HepG2 (cell line): ENCODE data around the gene PIGZ. TPM values are rescaled to one million over a fixed set of nuclear protein-coding genes. Genes with fewer than 3 reads are reported as not detected.

Experiments used
- ETV5 ChIP-seq: IDR thresholded peaks from 2 replicates; pipeline ENCODE4 v1.6.1; 2018; ENCODE audit warnings: missing biosample characterization, missing genetic modification reagents, inconsistent platforms, borderline replicate concordance
- KAT7 ChIP-seq: IDR thresholded peaks from 2 replicates; pipeline ENCODE4 v1.6.1; 2018; ENCODE audit warnings: borderline replicate concordance, missing compliant biosample characterization
- KDM1A ChIP-seq: IDR thresholded peaks from 2 replicates; pipeline ENCODE4 v1.6.1; 2016; ENCODE audit warnings: missing compliant biosample characterization
- MED1 ChIP-seq: sonication (generic); formaldehyde crosslinking; IDR thresholded peaks from 2 replicates; pipeline ENCODE4 v1.4.0; 2020; ENCODE audit warnings: missing genetic modification reagents
- NFKB2 ChIP-seq: sonication (generic); formaldehyde crosslinking; IDR thresholded peaks from 2 replicates; pipeline ENCODE4 v1.4.0; 2020; ENCODE audit warnings: missing genetic modification reagents, borderline replicate concordance
- NPAS2 ChIP-seq: sonication (generic); formaldehyde crosslinking; IDR thresholded peaks from 2 replicates; pipeline ENCODE4 v1.8.0; 2022; ENCODE audit warnings: mild to moderate bottlenecking, missing genetic modification reagents, borderline replicate concordance
- PHF21A ChIP-seq: sonication (generic); formaldehyde crosslinking; IDR thresholded peaks from 2 replicates; pipeline ENCODE4 v1.5.0; 2020; ENCODE audit warnings: mild to moderate bottlenecking, missing genetic modification reagents
- POLR2AphosphoS5 ChIP-seq: IDR thresholded peaks from 2 replicates; pipeline ENCODE4 v1.6.1; 2012; ENCODE audit warnings: low read depth, low read length
- POLR2G ChIP-seq: fragments of 200-400 bp; formaldehyde crosslinking; IDR thresholded peaks from 2 replicates; pipeline ENCODE4 v1.6.1; 2018; ENCODE audit warnings: mild to moderate bottlenecking, low read depth, low read length, moderate library complexity
- PTBP1 ChIP-seq: fragments of 200-400 bp; formaldehyde crosslinking; IDR thresholded peaks from 2 replicates; pipeline ENCODE4 v1.6.1; 2018; ENCODE audit warnings: low read length, low read depth; ENCODE audit not compliant: poor library complexity, severe bottlenecking
- RFXAP ChIP-seq: sonication (generic); formaldehyde crosslinking; IDR thresholded peaks from 2 replicates; pipeline ENCODE4 v1.4.0; 2020; ENCODE audit warnings: missing genetic modification reagents, borderline replicate concordance
- SALL1 ChIP-seq: sonication (generic); formaldehyde crosslinking; IDR thresholded peaks from 2 replicates; pipeline ENCODE4 v1.8.0; 2022; ENCODE audit warnings: mild to moderate bottlenecking, missing genetic modification reagents
- SMAD1 ChIP-seq: sonication (generic); formaldehyde crosslinking; IDR thresholded peaks from 2 replicates; pipeline ENCODE4 v1.4.0; 2020; ENCODE audit warnings: missing genetic modification reagents, low read depth, mild to moderate bottlenecking, borderline replicate concordance
- SNAI1 ChIP-seq: sonication (generic); formaldehyde crosslinking; IDR thresholded peaks from 2 replicates; pipeline ENCODE4 v1.5.0; 2020; ENCODE audit warnings: mild to moderate bottlenecking, missing genetic modification reagents, borderline replicate concordance
- SNAPC2 ChIP-seq: sonication (generic); formaldehyde crosslinking; IDR thresholded peaks from 2 replicates; pipeline ENCODE4 v1.8.1; 2022; ENCODE audit warnings: mild to moderate bottlenecking, missing genetic modification reagents
- ZBTB7B ChIP-seq: sonication (generic); formaldehyde crosslinking; IDR thresholded peaks from 2 replicates; pipeline ENCODE4 v1.4.0; 2020; ENCODE audit warnings: missing genetic modification reagents
- ZNF224 ChIP-seq: sonication (generic); formaldehyde crosslinking; IDR thresholded peaks from 2 replicates; pipeline ENCODE4 v1.5.0; 2020; ENCODE audit warnings: mild to moderate bottlenecking, missing genetic modification reagents
- ZNF407 ChIP-seq: sonication (generic); formaldehyde crosslinking; IDR thresholded peaks from one replicate; pipeline ENCODE4 v1.5.1; 2020; ENCODE audit warnings: mild to moderate bottlenecking, missing genetic modification reagents; ENCODE audit errors: not compliant biosample characterization
- ZNF598 ChIP-seq: sonication (generic); formaldehyde crosslinking; IDR thresholded peaks from 2 replicates; pipeline ENCODE4 v1.5.1; 2020; ENCODE audit warnings: mild to moderate bottlenecking, missing genetic modification reagents, borderline replicate concordance
- ZNF652 ChIP-seq: IDR thresholded peaks from 2 replicates; pipeline ENCODE4 v1.6.1; 2016; ENCODE audit warnings: low read depth, borderline replicate concordance
- ZNF660 ChIP-seq: sonication (generic); formaldehyde crosslinking; IDR thresholded peaks from 2 replicates; pipeline ENCODE4 v1.5.1; 2020; ENCODE audit warnings: mild to moderate bottlenecking, low read depth, missing genetic modification reagents, borderline replicate concordance
- ZNF670 ChIP-seq: sonication (generic); formaldehyde crosslinking; IDR thresholded peaks from 2 replicates; pipeline ENCODE4 v1.8.0; 2022; ENCODE audit warnings: mild to moderate bottlenecking, missing genetic modification reagents, borderline replicate concordance
- polyA plus RNA-seq, 8 experiments: library from polyadenylated mRNA; depleted of rRNA in 3 of 8; stranded (reverse) in 7 of 8; unstranded in 1 of 8; fragments of >200 nt; fragmentation: Illumina TruSeq in 4 of 8; extraction: Trizol in 4 of 8; gene quantifications; 2 replicates each; pipeline versions ENCODE4 v1.2.1 to v1.2.3, GENCODE V29; 2011 to 2016; ENCODE audit warnings: low read depth in 4 of 8, missing spikeins in 1 of 8, mixed read lengths in 1 of 8; ENCODE audit not compliant: insufficient read depth in 1 of 8
- total RNA-seq, 5 experiments: library from RNA; depleted of rRNA; stranded (reverse); fragments of >200 nt; fragmentation: Illumina TruSeq; extraction: Trizol; gene quantifications; 2 replicates each; pipeline ENCODE4 v1.2.3, GENCODE V29; 2016; ENCODE audit warnings: low read depth in 1 of 5

Gene PIGZ
- total and polyA plus RNA-seq, 2 of the 13 experiments (the other 11 are each of a cell fraction or from before 2014, with no cell fraction given), result 4.7 to 60.5 TPM

GRCh38 chr3:196967412-196968232 lies 1.0 kb downstream of the PIGZ start (continued):
- TF ChIP-seq ZNF660 (CRISPR knock-in tag) (no peak), POLR2G (peak; percentile 31; the same call in 1 of the 2 replicates), ZBTB7B (no peak), KAT7 (CRISPR knock-in tag) (0 out of 2 replicates have a peak, but pooled peaks have one; percentile 8), ZNF652 (0 out of 2 replicates have a peak, but pooled peaks have one; percentile 12), PHF21A (CRISPR knock-in tag) (0 out of 2 replicates have a peak, but pooled peaks have one; percentile 25), POLR2AphosphoS5 (0 out of 2 replicates have a peak, but pooled peaks have one; percentile 0), NPAS2 (CRISPR knock-in tag) (0 out of 2 replicates have a peak, but pooled peaks have one; percentile 9), KDM1A (CRISPR knock-in tag) (no peak), ZNF224 (CRISPR knock-in tag) (no peak), ZNF670 (CRISPR knock-in tag) (0 out of 2 replicates have a peak, but pooled peaks have one; percentile 16), SNAPC2 (0 out of 2 replicates have a peak, but pooled peaks have one; percentile 22), SMAD1 (CRISPR knock-in tag) (no peak), ZNF598 (CRISPR knock-in tag) (peak; percentile 12; the same call in 1 of the 2 replicates), ETV5 (CRISPR knock-in tag) (0 out of 2 replicates have a peak, but pooled peaks have one; percentile 6), SALL1 (CRISPR knock-in tag) (peak; percentile 1; the same call in 1 of the 2 replicates), SNAI1 (0 out of 2 replicates have a peak, but pooled peaks have one; percentile 17), ZNF407 (CRISPR knock-in tag) (peak; percentile 36), PTBP1 (no peak), NFKB2 (CRISPR knock-in tag) (0 out of 2 replicates have a peak, but pooled peaks have one; percentile 52), MED1 (CRISPR knock-in tag) (peak; percentile 29; the same call in 1 of the 2 replicates), RFXAP (CRISPR knock-in tag) (0 out of 2 replicates have a peak, but pooled peaks have one; percentile 30)
